ENCODE results near the gene FLNB.

Gene FLNB

GRCh38 chr3:58058361-58059263, 50.4 kb downstream of the FLNB start:
- no peak for DNase-seq

- peak; percentile 5 for DNase-seq
Observed at GRCh38 chr3:58059349-58060321, 51.4 kb downstream of the FLNB start.

GRCh38 chr3:58062472-58062871, 54.2 kb downstream of the FLNB start:
- no peak for DNase-seq

GRCh38 chr3:58063022-58063815, 55.0 kb downstream of the FLNB start:
- peak; percentile 30 for DNase-seq

- no peak for DNase-seq
Observed at GRCh38 chr3:58064923-58065638, 56.9 kb downstream of the FLNB start.

- DNase-seq: peak; percentile 91
Observed at GRCh38 chr3:58065700-58066167, 57.5 kb downstream of the FLNB start.

GRCh38 chr3:58066842-58067241, 58.6 kb downstream of the FLNB start:
- no peak for DNase-seq

GRCh38 chr3:58068122-58068809, 60.0 kb downstream of the FLNB start:
- peak; percentile 24 for DNase-seq

- no peak for DNase-seq
Observed at GRCh38 chr3:58071480-58071971, 63.3 kb downstream of the FLNB start.

- DNase-seq: no peak
Observed at GRCh38 chr3:58072052-58072762, 64.0 kb downstream of the FLNB start.

- DNase-seq: no peak
Observed at GRCh38 chr3:58072763-58073130, 64.5 kb downstream of the FLNB start.

GRCh38 chr3:58073301-58074108, 65.3 kb downstream of the FLNB start:
- DNase-seq: no peak

- DNase-seq: no peak
Observed at GRCh38 chr3:58074116-58074715, 66.0 kb downstream of the FLNB start.

- DNase-seq: no peak
Observed at GRCh38 chr3:58074997-58075396, 66.8 kb downstream of the FLNB start.

GRCh38 chr3:58077596-58078285, 69.5 kb downstream of the FLNB start:
- no peak for DNase-seq

- no peak for DNase-seq
Observed at GRCh38 chr3:58078610-58079009, 70.4 kb downstream of the FLNB start.

- no peak for DNase-seq
Observed at GRCh38 chr3:58079773-58080172, 71.6 kb downstream of the FLNB start.

- no peak for DNase-seq
Observed at GRCh38 chr3:58082047-58082446, 73.8 kb downstream of the FLNB start.

GRCh38 chr3:58084166-58084565, 75.9 kb downstream of the FLNB start:
- DNase-seq: no peak

All from NCI-H69 (cell line).